Activated naive CD4-positive, alpha-beta T cell treated with anti-CD3 and anti-CD28 coated beads, Interleukin-2, amount 10 ng/mL, durations not matched to agents 7 days and 5 days (primary cell): Measurements from ENCODE around the gene LMAN1L.

Source experiments
- CTCF ChIA-PET: fragments of 350-600 bp; sonication (Branson Sonifier 250); formaldehyde crosslinking; loops from one replicate; lab custom pipeline; 2021; ENCODE audit warnings: antibody characterized with exemption; lab: Charles Lee
- DNase-seq: peaks from one replicate; pipeline ENCODE4 v3.0.0-alpha.2; 2020
- H3K27ac Mint-ChIP-seq: one replicate; pipeline ENCODE4 v1.8.0; 2021; ENCODE audit warnings: mild to moderate bottlenecking, moderate library complexity, mixed read lengths
- H3K27me3 Mint-ChIP-seq: one replicate; pipeline ENCODE4 v1.8.0; 2021; ENCODE audit warnings: mild to moderate bottlenecking, mixed read lengths
- H3K36me3 Mint-ChIP-seq: one replicate; pipeline ENCODE4 v1.8.0; 2021; ENCODE audit warnings: mixed read lengths
- H3K4me1 Mint-ChIP-seq: one replicate; pipeline ENCODE4 v1.8.0; 2021; ENCODE audit warnings: mixed read lengths
- H3K4me3 Mint-ChIP-seq: one replicate; pipeline ENCODE4 v1.8.0; 2021; ENCODE audit warnings: mild to moderate bottlenecking, moderate library complexity, mixed read lengths
- H3K9me3 Mint-ChIP-seq: one replicate; pipeline ENCODE4 v1.8.0; 2021; ENCODE audit warnings: mixed read lengths

LMAN1L gene

GRCh38 chr15:74776821-74777768 lies 35.5 kb upstream of the LMAN1L start:
- H3K36me3 Mint-ChIP-seq: peaks cover 5% of the 10 kb centered on the region
- H3K4me3 Mint-ChIP-seq: peak overlapping the region; percentile 73
- no peaks in the 10 kb centered on the region for H3K9me3 Mint-ChIP-seq
- peak; percentile 61 for DNase-seq
- H3K27me3 Mint-ChIP-seq: no peaks in the 10 kb centered on the region
- peaks cover 84% of the 10 kb centered on the region for H3K4me1 Mint-ChIP-seq
- CTCF ChIA-PET: interaction anchor here (0.6 to 23.0 kb wide), 10 partner anchors 8 to 327 kb away, joined by 3 to 880 read pairs (median 4); partner anchors contain the start of gene ULK3
- peak overlapping the region; percentile 96 for H3K27ac Mint-ChIP-seq

- no peak for DNase-seq
- H3K27me3 Mint-ChIP-seq: no peaks in the 10 kb centered on the region
- CTCF ChIA-PET: interaction anchor here (0.6 to 23.0 kb wide), 10 partner anchors 9 to 328 kb away, joined by 3 to 880 read pairs (median 7); partner anchors contain the start of gene ULK3
- H3K4me3 Mint-ChIP-seq: peak overlapping the region; percentile 73
- H3K4me1 Mint-ChIP-seq: peaks cover 78% of the 10 kb centered on the region
- no peaks in the 10 kb centered on the region for H3K9me3 Mint-ChIP-seq
- H3K36me3 Mint-ChIP-seq: peaks cover 8% of the 10 kb centered on the region
- peak overlapping the region; percentile 96 for H3K27ac Mint-ChIP-seq
Measured at GRCh38 chr15:74777769-74778598, 34.7 kb upstream of the LMAN1L start.

- Mint-ChIP-seq H3K9me3 (no peaks in the 10 kb centered on the region), H3K4me1 (peaks cover 73% of the 10 kb centered on the region), H3K27me3 (no peaks in the 10 kb centered on the region), H3K27ac (peak overlapping the region; percentile 96), H3K4me3 (peak overlapping the region; percentile 73), H3K36me3 (peaks cover 14% of the 10 kb centered on the region)
- CTCF ChIA-PET: interaction anchor here (0.7 to 23.0 kb wide), 8 partner anchors 8 to 147 kb away, joined by 3 to 880 read pairs (median 8); no protein-coding TSS in a partner anchor
- DNase-seq: no peak
Measured at GRCh38 chr15:74778599-74778970, 34.0 kb upstream of the LMAN1L start.

GRCh38 chr15:74779162-74779648 lies 33.4 kb upstream of the LMAN1L start:
- Mint-ChIP-seq H3K27ac (peak overlapping the region; percentile 96), H3K4me1 (peaks cover 66% of the 10 kb centered on the region), H3K27me3 (no peaks in the 10 kb centered on the region), H3K9me3 (no peaks in the 10 kb centered on the region), H3K36me3 (peaks cover 19% of the 10 kb centered on the region), H3K4me3 (peak overlapping the region; percentile 42)
- no peak for DNase-seq
- CTCF ChIA-PET: interaction anchor here (0.7 to 23.0 kb wide), 8 partner anchors 9 to 163 kb away, joined by 3 to 880 read pairs (median 4); no protein-coding TSS in a partner anchor

GRCh38 chr15:74780523-74781430 lies 31.9 kb upstream of the LMAN1L start:
- H3K4me1 Mint-ChIP-seq: peaks cover 68% of the 10 kb centered on the region
- peaks cover 31% of the 10 kb centered on the region for H3K36me3 Mint-ChIP-seq
- peak overlapping the region; percentile 96 for H3K27ac Mint-ChIP-seq
- no peaks in the 10 kb centered on the region for H3K9me3 Mint-ChIP-seq
- CTCF ChIA-PET: interaction anchor here (0.6 to 23.0 kb wide), 10 partner anchors 10 to 167 kb away, joined by 3 to 880 read pairs (median 5); no protein-coding TSS in a partner anchor
- H3K4me3 Mint-ChIP-seq: peak overlapping the region; percentile 87
- no peaks in the 10 kb centered on the region for H3K27me3 Mint-ChIP-seq
- peak; percentile 51 for DNase-seq

- CTCF ChIA-PET: interaction anchor here (0.6 to 23.0 kb wide), 8 partner anchors 11 to 168 kb away, joined by 3 to 880 read pairs (median 5); no protein-coding TSS in a partner anchor
- H3K36me3 Mint-ChIP-seq: peaks cover 33% of the 10 kb centered on the region
- H3K4me1 Mint-ChIP-seq: peaks cover 62% of the 10 kb centered on the region
- H3K4me3 Mint-ChIP-seq: peak within 1 kb of the TSS; percentile 91
- no peaks in the 10 kb centered on the region for H3K9me3 Mint-ChIP-seq
- peak within 1 kb of the TSS; percentile 99 for H3K27ac Mint-ChIP-seq
- no peaks in the 10 kb centered on the region for H3K27me3 Mint-ChIP-seq
- DNase-seq: peak; percentile 80
Measured at GRCh38 chr15:74781431-74782258, 31.0 kb upstream of the LMAN1L start, which contains the start of gene CSK. TSS of gene CSK (plus strand) at chr15:74782080. CDS start at chr15:74798298, 16,218 bp downstream.

GRCh38 chr15:74782259-74783071 lies 30.2 kb upstream of the LMAN1L start:
- Mint-ChIP-seq H3K4me3 (peak overlapping the region; percentile 91), H3K27me3 (no peaks in the 10 kb centered on the region), H3K27ac (peak overlapping the region; percentile 99), H3K36me3 (peaks cover 36% of the 10 kb centered on the region), H3K4me1 (peaks cover 62% of the 10 kb centered on the region), H3K9me3 (no peaks in the 10 kb centered on the region)
- peak; percentile 81 for DNase-seq
- CTCF ChIA-PET: interaction anchor here (1.3 to 23.0 kb wide), 6 partner anchors 11 to 119 kb away, joined by 3 to 880 read pairs (median 4); no protein-coding TSS in a partner anchor

- Mint-ChIP-seq H3K36me3 (peaks cover 40% of the 10 kb centered on the region), H3K4me1 (peaks cover 62% of the 10 kb centered on the region), H3K4me3 (peak overlapping the region; percentile 91), H3K27me3 (no peaks in the 10 kb centered on the region), H3K9me3 (no peaks in the 10 kb centered on the region), H3K27ac (peak overlapping the region; percentile 99)
- CTCF ChIA-PET: interaction anchor here (1.3 to 23.0 kb wide), 5 partner anchors 10 to 119 kb away, joined by 3 to 880 read pairs (median 4); no protein-coding TSS in a partner anchor
- peak; percentile 67 for DNase-seq
Measured at GRCh38 chr15:74783072-74783807, 29.4 kb upstream of the LMAN1L start.

- H3K4me1 Mint-ChIP-seq: peaks cover 62% of the 10 kb centered on the region
- peaks cover 45% of the 10 kb centered on the region for H3K36me3 Mint-ChIP-seq
Measured at GRCh38 chr15:74783808-74784175, 28.8 kb upstream of the LMAN1L start.

GRCh38 chr15:74784426-74785193 lies 28.0 kb upstream of the LMAN1L start:
- Mint-ChIP-seq H3K4me1 (peaks cover 57% of the 10 kb centered on the region), H3K27ac (peak overlapping the region; percentile 99), H3K4me3 (peak overlapping the region; percentile 91), H3K9me3 (no peaks in the 10 kb centered on the region), H3K36me3 (peaks cover 50% of the 10 kb centered on the region), H3K27me3 (no peaks in the 10 kb centered on the region)
- DNase-seq: peak; percentile 20
- CTCF ChIA-PET: interaction anchor here (0.7 to 23.0 kb wide), 7 partner anchors 8 to 168 kb away, joined by 3 to 880 read pairs (median 3); no protein-coding TSS in a partner anchor

More at GRCh38 chr15:74783808-74784175, 28.8 kb upstream of the LMAN1L start:
- no peaks in the 10 kb centered on the region for H3K9me3 Mint-ChIP-seq
- H3K4me3 Mint-ChIP-seq: peak overlapping the region; percentile 91
- H3K27me3 Mint-ChIP-seq: no peaks in the 10 kb centered on the region
- no peak for DNase-seq
- peak overlapping the region; percentile 99 for H3K27ac Mint-ChIP-seq
- CTCF ChIA-PET: interaction anchor here (0.7 to 23.0 kb wide), 7 partner anchors 10 to 167 kb away, joined by 3 to 880 read pairs (median 4); no protein-coding TSS in a partner anchor
